ENCODE data around the gene AKIRIN1.
"Not testable (repeated sequence)": the region's sequence is repeated elsewhere in the genome, so short reads cannot be mapped to it uniquely, and the experiment has no call there.

Gene AKIRIN1

DNA sequence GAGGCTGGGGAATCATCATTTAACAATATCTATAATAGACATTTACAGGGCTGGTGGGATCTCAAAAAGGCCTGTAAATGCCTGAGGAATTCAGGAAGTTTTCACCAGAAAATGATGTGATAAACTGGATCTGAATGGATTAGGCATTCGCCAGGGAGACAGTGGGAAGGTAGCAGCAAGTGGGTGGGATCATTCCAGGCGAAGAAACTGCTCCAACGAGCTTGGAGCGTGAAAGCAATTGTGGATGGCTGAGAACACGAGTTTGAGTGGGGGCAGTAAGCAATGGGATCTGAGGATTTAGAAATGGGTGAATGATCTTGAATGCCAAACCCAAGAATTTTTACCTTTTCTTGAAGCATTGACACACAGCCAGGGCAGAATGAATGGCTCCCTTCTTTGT, 26.2 kb downstream of the AKIRIN1 start:
- TF ChIP-seq, protein P1, sequence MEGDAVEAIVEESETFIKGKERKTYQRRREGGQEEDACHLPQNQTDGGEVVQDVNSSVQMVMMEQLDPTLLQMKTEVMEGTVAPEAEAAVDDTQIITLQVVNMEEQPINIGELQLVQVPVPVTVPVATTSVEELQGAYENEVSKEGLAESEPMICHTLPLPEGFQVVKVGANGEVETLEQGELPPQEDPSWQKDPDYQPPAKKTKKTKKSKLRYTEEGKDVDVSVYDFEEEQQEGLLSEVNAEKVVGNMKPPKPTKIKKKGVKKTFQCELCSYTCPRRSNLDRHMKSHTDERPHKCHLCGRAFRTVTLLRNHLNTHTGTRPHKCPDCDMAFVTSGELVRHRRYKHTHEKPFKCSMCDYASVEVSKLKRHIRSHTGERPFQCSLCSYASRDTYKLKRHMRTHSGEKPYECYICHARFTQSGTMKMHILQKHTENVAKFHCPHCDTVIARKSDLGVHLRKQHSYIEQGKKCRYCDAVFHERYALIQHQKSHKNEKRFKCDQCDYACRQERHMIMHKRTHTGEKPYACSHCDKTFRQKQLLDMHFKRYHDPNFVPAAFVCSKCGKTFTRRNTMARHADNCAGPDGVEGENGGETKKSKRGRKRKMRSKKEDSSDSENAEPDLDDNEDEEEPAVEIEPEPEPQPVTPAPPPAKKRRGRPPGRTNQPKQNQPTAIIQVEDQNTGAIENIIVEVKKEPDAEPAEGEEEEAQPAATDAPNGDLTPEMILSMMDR (IDR thresholded peaks at IDR 0.05; ENCODE audit: extremely low read depth, missing control alignments), result no peak
- no peak for DNase-seq (ENCODE audit: low spot score)

DNA sequence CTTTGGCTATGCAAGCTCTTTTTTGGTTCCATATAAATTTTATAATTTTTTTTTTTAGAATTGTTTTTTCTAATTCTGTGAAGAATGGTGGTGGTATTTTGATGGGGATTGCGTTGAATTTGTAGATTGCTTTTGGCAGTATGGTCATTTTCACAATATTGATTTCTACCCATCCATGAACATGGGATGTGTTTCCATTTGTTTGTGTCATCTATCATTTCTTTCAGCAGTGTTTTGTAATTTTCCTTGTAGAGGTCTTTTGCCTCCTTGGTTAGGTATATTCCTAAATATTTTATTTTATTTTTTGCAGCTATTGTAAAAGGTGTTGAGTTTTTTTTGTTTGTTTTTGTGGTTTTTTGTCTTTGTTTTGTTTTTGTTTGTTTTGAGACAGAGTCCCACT, 29.4 kb downstream of the AKIRIN1 start:
- not testable (repeated sequence) for DNase-seq (ENCODE audit: low spot score)

DNA sequence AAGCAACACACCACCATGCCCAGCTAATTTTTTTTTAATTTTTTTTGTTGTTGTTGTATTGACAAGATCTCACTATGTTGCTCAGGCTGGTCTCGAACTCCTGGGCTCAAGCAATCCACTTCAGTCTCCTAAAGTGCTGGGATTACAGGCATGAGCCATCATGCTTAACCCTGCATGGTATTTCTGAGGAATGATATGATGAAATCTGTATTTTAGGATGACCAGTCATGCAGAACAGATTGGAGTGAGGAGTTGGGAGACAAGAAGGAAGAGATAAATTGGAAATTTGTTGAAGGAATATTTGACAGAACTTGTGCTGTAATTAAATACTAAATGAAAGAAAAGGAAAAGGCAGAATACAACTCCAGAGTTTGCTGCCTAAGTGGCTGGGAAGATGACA, 30.4 kb downstream of the AKIRIN1 start:
- TF ChIP-seq, protein P1 (IDR thresholded peaks at IDR 0.05; ENCODE audit: extremely low read depth, missing control alignments), result no peak
- DNase-seq (ENCODE audit: low spot score), result no peak

DNA sequence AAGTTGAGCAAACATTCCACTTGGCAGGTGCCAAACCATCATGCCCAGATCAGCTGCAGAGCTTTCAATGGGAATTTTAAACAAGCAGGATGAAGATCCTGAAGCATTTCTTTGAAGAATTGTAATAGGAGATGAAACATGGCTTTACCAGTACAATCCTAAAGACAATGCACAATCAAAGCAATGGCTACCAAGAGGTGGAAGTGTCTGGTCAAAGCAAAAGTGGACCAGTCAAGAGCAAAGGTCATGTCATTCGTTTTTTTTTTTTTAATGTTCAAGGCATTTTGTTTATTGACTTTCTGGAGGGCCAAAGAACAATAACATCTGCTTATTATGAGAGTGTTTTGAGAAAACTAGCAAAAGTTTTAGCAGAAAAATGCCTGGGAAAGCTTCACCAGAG, 32.1 kb downstream of the AKIRIN1 start:
- TF ChIP-seq, protein P1 (IDR thresholded peaks at IDR 0.05; ENCODE audit: extremely low read depth, missing control alignments), result no peak
- DNase-seq (ENCODE audit: low spot score), result no peak

DNA sequence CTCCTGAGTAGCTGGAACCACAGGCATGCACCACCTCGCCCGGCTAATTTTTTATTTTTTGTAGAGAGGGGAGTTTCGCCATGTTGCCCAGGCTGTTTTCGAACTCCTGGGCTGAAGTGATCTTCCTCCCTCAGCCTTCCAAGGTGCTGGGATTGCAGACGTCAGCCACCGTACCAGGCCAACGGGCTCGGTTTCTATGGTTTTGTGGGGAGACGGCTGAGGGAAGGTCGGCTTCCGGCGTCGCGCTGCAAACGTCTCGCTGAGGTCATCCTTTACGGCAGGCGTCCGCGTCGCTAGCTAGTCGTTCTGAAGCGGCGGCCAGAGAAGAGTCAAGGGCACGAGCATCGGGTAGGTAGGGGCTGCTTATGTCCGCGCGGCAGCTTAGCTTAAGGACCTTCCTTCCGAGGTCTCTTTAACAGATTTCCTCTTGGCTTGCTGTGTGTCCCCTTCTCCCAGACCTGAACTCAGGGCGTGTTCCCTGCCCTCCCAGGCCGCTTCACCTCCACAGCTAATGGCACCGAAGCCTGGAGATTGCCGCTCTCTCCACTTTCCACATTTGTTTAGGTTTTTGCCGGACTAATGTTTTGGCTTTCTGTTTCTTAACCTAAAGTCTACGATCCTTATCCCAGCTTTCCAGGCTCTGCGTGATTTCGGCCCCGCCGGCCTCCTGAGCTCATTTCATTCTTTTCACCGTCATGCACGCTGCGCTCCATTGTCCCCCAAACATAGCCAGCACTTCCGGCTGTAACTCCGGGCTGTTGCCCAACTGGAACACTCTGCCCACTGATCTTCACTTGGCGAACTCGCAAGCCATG, 35.2 kb downstream of the AKIRIN1 start, which contains the start of gene NDUFS5:
TSS of gene NDUFS5 (plus strand) at position 300 of the 815 bp plus-strand sequence. CDS start 2,375 bp downstream, outside the sequence.
- TF ChIP-seq, protein P1 (IDR thresholded peaks at IDR 0.05; ENCODE audit: extremely low read depth, missing control alignments), result no peak
- DNase-seq (ENCODE audit: low spot score), result peak; percentile 82

DNA sequence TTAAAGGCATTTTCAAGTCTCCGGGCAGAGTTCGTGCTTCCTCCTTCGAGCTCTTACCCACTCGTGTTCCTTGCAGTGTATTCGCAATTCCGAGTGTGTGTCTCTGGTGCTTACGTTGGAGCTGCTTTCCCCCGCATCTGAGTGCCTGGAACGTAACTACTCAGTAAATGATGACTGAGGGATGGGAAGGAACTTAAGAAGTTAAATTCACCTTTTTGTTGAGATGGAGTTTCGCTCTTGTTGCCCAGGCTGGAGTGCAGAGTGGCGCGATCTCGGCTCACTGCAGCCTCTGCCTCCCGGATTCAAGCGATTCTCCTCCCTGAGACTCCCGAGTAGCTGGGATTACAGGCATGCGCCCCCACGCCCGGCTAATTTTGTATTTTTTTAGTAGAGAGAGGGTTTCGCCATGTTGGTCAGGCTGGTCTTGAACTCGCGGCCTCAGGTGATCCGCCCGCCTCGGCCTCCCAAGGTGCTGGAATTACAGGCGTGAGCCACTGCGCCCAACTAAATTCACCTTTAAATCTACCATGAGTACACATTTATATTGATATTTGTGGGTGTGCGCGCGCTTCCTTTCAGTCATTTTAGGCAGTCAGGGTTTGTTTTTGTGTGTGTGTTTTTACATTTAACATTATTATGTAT, 35.9 kb downstream of the AKIRIN1 start:
- no peak for DNase-seq (ENCODE audit: low spot score)
- TF ChIP-seq, protein P1 (IDR thresholded peaks at IDR 0.05; ENCODE audit: extremely low read depth, missing control alignments), result no peak

DNA sequence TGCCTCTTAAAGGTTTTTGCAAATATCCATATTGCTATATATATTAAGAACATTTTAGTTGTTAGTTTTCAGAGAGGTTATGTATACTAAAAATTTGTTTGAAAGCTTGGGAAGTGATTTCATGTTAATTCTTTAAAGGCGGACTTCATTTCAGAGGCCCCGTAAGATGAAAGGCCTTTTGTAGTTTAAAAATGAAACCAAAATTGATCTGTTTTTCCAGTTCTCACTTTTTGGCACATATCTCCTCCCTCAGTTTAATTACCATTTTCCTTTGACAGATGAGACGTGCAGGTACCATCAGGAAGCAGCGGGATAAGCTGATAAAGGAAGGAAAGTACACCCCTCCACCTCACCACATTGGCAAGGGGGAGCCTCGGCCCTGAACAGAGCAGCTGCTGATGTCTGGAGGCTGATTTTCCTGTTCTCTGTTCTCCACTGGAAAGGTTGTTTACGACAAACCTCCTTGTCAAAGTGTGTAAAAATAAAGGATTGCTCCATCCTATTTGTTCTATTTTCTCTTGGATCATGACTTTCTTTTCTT, 43.1 kb downstream of the AKIRIN1 start:
- no peak for DNase-seq (ENCODE audit: low spot score)
- TF ChIP-seq, protein P1 (IDR thresholded peaks at IDR 0.05; ENCODE audit: extremely low read depth, missing control alignments), result no peak
